ENCODE results near the gene ZMYND8. TPM values are rescaled to one million over a fixed set of nuclear protein-coding genes. Genes with fewer than 3 reads are reported as not detected.

The ZMYND8 gene
- total RNA-seq, 1 experiment from 2014 or later: 44.1 TPM

DNA sequence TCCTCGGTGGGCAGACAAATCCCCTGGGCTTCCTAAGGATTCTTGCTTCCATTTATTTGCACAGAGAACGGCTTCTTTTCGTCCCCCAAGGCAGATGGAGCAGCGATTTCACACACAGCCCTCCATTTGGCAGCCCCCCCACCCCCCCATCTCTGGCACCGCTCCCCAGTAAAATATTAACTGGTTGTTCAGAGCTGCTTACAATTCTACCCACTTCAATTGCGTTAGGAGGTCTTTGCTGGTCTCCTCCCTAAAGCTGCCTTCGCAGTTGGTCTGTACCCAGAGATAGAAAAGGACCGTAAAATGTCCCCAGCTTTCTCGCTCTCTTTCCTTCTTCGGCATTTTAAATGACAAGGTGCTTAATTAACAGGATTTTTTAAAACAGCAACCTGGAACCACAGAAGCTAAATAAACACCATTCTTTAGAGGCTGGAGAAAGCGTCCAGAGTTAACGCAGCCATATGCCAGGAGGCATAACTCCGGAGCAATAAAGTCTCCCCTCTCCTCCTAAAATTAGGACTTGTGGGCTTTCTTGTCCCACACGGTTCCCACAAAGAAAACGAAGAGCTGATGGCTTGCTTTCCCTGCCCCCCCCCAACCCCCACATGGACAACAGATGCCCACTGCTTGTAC, 1.7 kb upstream of the ZMYND8 start:
- Histone ChIP-seq H3K4me2 (ENCODE audit: low read depth, low read length, poor library complexity, severe bottlenecking) (peak overlapping the region; percentile 97), H3K9me2 (replicated peaks; ENCODE audit: insufficient read depth, low read length) (no peaks in the 10 kb centered on the region), H3K79me2 (ENCODE audit: low read length) (peaks cover 34% of the 10 kb centered on the region), H3K9ac (ENCODE audit: low read length) (peak overlapping the region; percentile 92), H3K36me3 (ENCODE audit: insufficient read depth, low read length) (no peaks in the 10 kb centered on the region), H3K4me3 (ENCODE audit: low read length) (peak overlapping the region; percentile 77), H3K27ac (ENCODE audit: low read length) (peak overlapping the region; percentile 98), H4K20me1 (ENCODE audit: insufficient read depth, low read depth, low read length) (no peaks in the 10 kb centered on the region), H2AFZ (ENCODE audit: low read length) (no peak overlapping the region; the same call in 1 of the 2 replicates), H3K27me3 (ENCODE audit: low read length) (no peaks in the 10 kb centered on the region), H3K4me1 (ENCODE audit: low read length) (peaks cover 73% of the 10 kb centered on the region), H3K9me3 (ENCODE audit: low read length) (no peaks in the 10 kb centered on the region)
- DNase-seq: peak; percentile 58

DNA sequence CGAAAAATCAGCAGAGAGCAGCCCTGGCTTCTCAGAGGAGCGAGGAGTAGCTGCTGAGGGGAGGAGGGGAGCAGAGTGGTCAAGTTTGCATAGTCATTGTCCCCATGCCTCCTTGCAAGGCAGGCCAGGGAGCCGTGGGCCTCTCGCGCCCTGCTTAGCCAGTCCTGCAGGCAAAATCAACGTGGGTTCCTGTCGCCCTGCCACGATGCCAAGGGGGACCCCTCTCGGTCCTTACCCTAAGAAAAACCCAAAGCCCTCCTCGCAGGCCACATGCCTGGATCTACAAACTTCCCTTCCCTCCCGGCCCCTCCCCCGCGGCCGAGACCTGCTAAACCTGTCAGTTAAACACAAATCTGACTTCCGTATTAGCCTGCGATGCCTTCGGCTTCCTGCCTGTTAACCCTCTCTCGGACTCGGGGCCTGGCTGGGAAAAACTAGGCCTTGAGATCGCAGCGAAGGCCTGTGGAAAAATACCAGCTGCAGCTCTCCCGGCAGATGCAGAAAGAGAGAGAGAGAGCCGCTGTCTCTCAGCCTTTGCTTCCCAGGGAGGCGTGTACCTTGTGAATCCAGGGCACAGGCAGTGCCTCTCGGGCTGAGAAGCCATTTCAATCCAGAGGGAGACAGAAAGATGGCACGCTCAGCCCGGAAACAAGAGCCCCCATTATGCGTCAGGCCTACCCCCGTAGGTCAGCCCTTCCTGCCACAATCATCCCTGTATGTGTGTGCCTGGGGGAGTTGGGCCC, 968 bp upstream of the ZMYND8 start:
- Histone ChIP-seq H3K4me1 (ENCODE audit: low read length) (peaks cover 80% of the 10 kb centered on the region), H3K36me3 (ENCODE audit: insufficient read depth, low read length) (no peaks in the 10 kb centered on the region), H4K20me1 (ENCODE audit: insufficient read depth, low read depth, low read length) (no peaks in the 10 kb centered on the region), H3K4me2 (ENCODE audit: low read depth, low read length, poor library complexity, severe bottlenecking) (peak overlapping the region; percentile 97), H3K27ac (ENCODE audit: low read length) (peak overlapping the region; percentile 98), H3K4me3 (ENCODE audit: low read length) (peak overlapping the region; percentile 77), H3K9me3 (ENCODE audit: low read length) (no peaks in the 10 kb centered on the region), H2AFZ (ENCODE audit: low read length) (no peak overlapping the region), H3K27me3 (ENCODE audit: low read length) (no peaks in the 10 kb centered on the region), H3K9ac (ENCODE audit: low read length) (peak overlapping the region; percentile 92), H3K79me2 (ENCODE audit: low read length) (peaks cover 41% of the 10 kb centered on the region), H3K9me2 (replicated peaks; ENCODE audit: insufficient read depth, low read length) (no peaks in the 10 kb centered on the region)
- DNase-seq: peak; percentile 96

DNA sequence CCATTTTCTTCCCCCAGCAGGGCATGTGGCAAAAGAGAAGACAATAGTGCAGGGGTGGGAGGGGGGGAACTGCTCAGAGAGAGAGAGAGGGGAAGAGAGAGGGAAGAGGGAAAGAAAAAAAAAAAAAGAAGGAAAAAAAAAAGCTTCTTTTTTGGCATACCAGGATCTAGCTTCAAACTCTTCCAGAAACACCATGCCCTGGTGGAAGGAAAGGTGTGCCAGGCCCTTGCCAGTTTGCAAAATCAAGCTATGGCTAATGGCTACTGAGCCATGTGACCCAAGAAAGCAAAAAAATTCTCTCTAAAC, 326 bp downstream of the ZMYND8 start:
- Histone ChIP-seq H3K27me3 (ENCODE audit: low read length) (no peaks in the 10 kb centered on the region), H3K4me2 (ENCODE audit: low read depth, low read length, poor library complexity, severe bottlenecking) (peak overlapping the region; percentile 97), H3K9me3 (ENCODE audit: low read length) (no peaks in the 10 kb centered on the region), H2AFZ (ENCODE audit: low read length) (no peak overlapping the region), H4K20me1 (ENCODE audit: insufficient read depth, low read depth, low read length) (no peaks in the 10 kb centered on the region), H3K79me2 (ENCODE audit: low read length) (peaks cover 53% of the 10 kb centered on the region), H3K4me1 (ENCODE audit: low read length) (peaks cover 92% of the 10 kb centered on the region), H3K9ac (ENCODE audit: low read length) (peak overlapping the region; percentile 92), H3K27ac (ENCODE audit: low read length) (peak overlapping the region; percentile 98), H3K9me2 (replicated peaks; ENCODE audit: insufficient read depth, low read length) (no peaks in the 10 kb centered on the region), H3K36me3 (ENCODE audit: insufficient read depth, low read length) (no peaks in the 10 kb centered on the region), H3K4me3 (ENCODE audit: low read length) (peak overlapping the region; percentile 77)
- DNase-seq: no peak

DNA sequence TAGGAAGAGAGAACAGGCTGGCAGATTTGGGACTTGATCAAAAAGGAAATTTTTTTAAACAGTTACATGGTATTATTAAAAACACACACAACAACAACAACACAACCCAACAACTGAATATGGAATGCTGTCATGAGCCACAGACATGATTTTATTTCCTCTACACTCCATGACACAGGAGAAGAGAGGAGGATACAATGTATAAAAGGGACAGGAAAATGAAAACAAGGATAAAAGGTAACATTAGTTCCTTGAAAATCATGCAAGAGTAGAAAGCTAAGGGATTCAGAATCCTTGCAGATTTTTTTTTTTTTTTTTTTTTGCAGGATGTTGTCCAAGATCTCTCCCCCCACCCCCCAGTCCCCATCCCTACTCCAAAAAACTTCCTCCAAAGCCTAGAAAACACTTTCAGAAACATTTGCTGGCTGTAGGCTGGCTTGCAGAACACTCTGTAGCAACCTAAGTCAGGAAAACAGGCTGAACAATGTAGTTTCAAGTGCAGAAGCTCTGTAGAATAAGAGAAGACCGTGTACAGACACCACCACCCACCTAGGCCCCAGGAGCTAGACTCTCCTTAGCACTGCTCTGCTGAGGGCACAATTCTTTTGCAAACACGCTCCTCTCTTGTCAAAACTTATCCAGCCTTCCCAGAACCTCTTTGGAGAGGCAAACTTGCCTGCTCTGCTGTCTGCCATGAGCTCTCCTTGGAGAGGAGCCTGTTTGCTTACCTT, 845 bp downstream of the ZMYND8 start:
- Histone ChIP-seq H3K27ac (ENCODE audit: low read length) (peak overlapping the region; percentile 98), H4K20me1 (ENCODE audit: insufficient read depth, low read depth, low read length) (no peaks in the 10 kb centered on the region), H3K27me3 (ENCODE audit: low read length) (no peaks in the 10 kb centered on the region), H3K4me2 (ENCODE audit: low read depth, low read length, poor library complexity, severe bottlenecking) (peak overlapping the region; percentile 97), H3K9me3 (ENCODE audit: low read length) (no peaks in the 10 kb centered on the region), H2AFZ (ENCODE audit: low read length) (no peak overlapping the region), H3K9ac (ENCODE audit: low read length) (peak overlapping the region; percentile 92), H3K9me2 (replicated peaks; ENCODE audit: insufficient read depth, low read length) (no peaks in the 10 kb centered on the region), H3K36me3 (ENCODE audit: insufficient read depth, low read length) (no peaks in the 10 kb centered on the region), H3K4me3 (ENCODE audit: low read length) (peak overlapping the region; percentile 77), H3K79me2 (ENCODE audit: low read length) (peaks cover 59% of the 10 kb centered on the region), H3K4me1 (ENCODE audit: low read length) (peaks cover 92% of the 10 kb centered on the region)
- peak; percentile 70 for DNase-seq

- Histone ChIP-seq H3K4me1 (ENCODE audit: low read length) (peaks cover 92% of the 10 kb centered on the region), H3K9ac (ENCODE audit: low read length) (peak overlapping the region; percentile 92), H3K4me3 (ENCODE audit: low read length) (peak overlapping the region; percentile 77), H2AFZ (ENCODE audit: low read length) (no peak overlapping the region), H3K4me2 (ENCODE audit: low read depth, low read length, poor library complexity, severe bottlenecking) (peak overlapping the region; percentile 97), H3K27ac (ENCODE audit: low read length) (peak overlapping the region; percentile 98), H3K79me2 (ENCODE audit: low read length) (peaks cover 65% of the 10 kb centered on the region), H3K27me3 (ENCODE audit: low read length) (no peaks in the 10 kb centered on the region), H4K20me1 (ENCODE audit: insufficient read depth, low read depth, low read length) (no peaks in the 10 kb centered on the region), H3K9me3 (ENCODE audit: low read length) (no peaks in the 10 kb centered on the region), H3K36me3 (ENCODE audit: insufficient read depth, low read length) (peaks cover 1% of the 10 kb centered on the region; the same call in 1 of the 2 replicates), H3K9me2 (replicated peaks; ENCODE audit: insufficient read depth, low read length) (no peaks in the 10 kb centered on the region)
- DNase-seq: peak; percentile 52
Observed at GRCh38 chr20:47354714-47355488, 1.6 kb downstream of the ZMYND8 start.

DNA sequence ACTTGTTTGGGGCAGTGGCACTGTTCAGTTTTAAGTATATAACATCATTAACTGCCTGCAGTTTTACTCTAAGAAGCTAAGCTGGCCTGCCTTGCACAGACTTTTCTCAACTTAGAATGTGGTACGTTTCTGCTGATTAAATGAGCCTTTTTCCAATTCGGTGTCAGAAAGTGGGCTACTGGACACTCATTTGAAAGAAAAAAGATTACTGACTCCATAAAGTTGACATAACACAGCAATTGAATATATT, 2.1 kb downstream of the ZMYND8 start:
- Histone ChIP-seq H3K9me3 (ENCODE audit: low read length) (no peaks in the 10 kb centered on the region), H3K36me3 (ENCODE audit: insufficient read depth, low read length) (peaks cover 6% of the 10 kb centered on the region; the same call in 1 of the 2 replicates), H2AFZ (ENCODE audit: low read length) (no peak overlapping the region), H3K9me2 (replicated peaks; ENCODE audit: insufficient read depth, low read length) (no peaks in the 10 kb centered on the region), H3K79me2 (ENCODE audit: low read length) (peaks cover 70% of the 10 kb centered on the region), H3K4me2 (ENCODE audit: low read depth, low read length, poor library complexity, severe bottlenecking) (peak overlapping the region; percentile 97), H3K4me3 (ENCODE audit: low read length) (peak overlapping the region; percentile 77), H3K27me3 (ENCODE audit: low read length) (no peaks in the 10 kb centered on the region), H4K20me1 (ENCODE audit: insufficient read depth, low read depth, low read length) (no peaks in the 10 kb centered on the region; the same call in 1 of the 2 replicates), H3K9ac (ENCODE audit: low read length) (peak overlapping the region; percentile 92), H3K4me1 (ENCODE audit: low read length) (peaks cover 92% of the 10 kb centered on the region), H3K27ac (ENCODE audit: low read length) (peak overlapping the region; percentile 98)
- DNase-seq: no peak

GRCh38 chr20:47353692-47354463, 2.6 kb downstream of the ZMYND8 start:
- Histone ChIP-seq H4K20me1 (ENCODE audit: insufficient read depth, low read depth, low read length) (no peaks in the 10 kb centered on the region; the same call in 1 of the 2 replicates), H3K79me2 (ENCODE audit: low read length) (peaks cover 75% of the 10 kb centered on the region), H3K27ac (ENCODE audit: low read length) (peak overlapping the region; percentile 98), H3K36me3 (ENCODE audit: insufficient read depth, low read length) (peaks cover 11% of the 10 kb centered on the region; the same call in 1 of the 2 replicates), H3K4me3 (ENCODE audit: low read length) (peak overlapping the region; percentile 77), H3K9ac (ENCODE audit: low read length) (peak overlapping the region; percentile 92), H3K4me2 (ENCODE audit: low read depth, low read length, poor library complexity, severe bottlenecking) (peak overlapping the region; percentile 97), H3K27me3 (ENCODE audit: low read length) (no peaks in the 10 kb centered on the region), H3K4me1 (ENCODE audit: low read length) (peaks cover 92% of the 10 kb centered on the region), H3K9me3 (ENCODE audit: low read length) (no peaks in the 10 kb centered on the region), H2AFZ (ENCODE audit: low read length) (no peak overlapping the region), H3K9me2 (replicated peaks; ENCODE audit: insufficient read depth, low read length) (no peaks in the 10 kb centered on the region)
- DNase-seq: peak; percentile 74
